IPS-NIHi11 (cell line): ENCODE data around the gene NOL12.
"Not testable (repeated sequence)": the region's sequence is repeated elsewhere in the genome, so short reads cannot be mapped to it uniquely, and the experiment has no call there.

ENCODE experiments used
- DNase-seq: peaks from one replicate; pipeline ENCODE4 v3.0.0; 2012; ENCODE audit warnings: mixed read lengths, low spot score

Gene NOL12

DNA sequence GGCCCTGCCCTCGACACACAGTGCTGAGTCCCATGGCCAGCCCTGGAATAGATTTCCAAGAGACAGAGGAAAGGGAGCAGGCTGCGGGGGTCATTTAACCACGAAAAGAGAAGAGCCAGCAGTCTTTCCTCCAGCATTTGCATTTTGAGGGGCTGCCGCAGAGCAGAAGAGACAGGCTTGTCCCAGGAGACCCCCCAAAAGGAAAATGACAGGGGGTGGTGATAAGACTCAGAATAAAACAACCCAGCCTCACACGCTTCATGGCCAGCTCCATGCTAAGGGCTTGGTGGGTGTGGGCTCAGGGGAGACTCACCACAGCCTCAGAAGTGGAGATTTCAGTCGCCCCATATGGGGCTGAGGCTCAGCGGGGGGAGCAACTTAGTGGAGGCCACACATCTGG is 27.6 kb downstream of the NOL12 start:
- no peak for DNase-seq

DNA sequence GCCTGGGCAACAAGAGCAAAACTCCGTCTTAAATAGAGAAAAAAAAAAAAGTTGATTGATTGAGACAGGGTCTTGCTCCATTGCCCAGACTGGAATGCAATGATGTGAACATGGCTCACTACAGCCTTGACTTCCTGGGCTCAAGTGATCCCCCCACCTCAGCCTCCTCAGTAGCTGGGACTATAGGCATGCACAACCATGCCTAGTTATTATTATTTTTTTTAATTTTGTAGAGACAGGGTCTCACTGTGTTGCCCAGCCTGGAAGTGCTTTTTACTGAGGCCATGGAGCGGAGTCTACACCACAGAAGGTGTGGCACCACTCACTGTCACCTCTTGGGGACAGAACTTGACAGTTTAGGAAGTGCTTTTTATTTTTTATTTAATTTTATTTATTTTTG is 28.5 kb downstream of the NOL12 start:
- no peak for DNase-seq

DNA sequence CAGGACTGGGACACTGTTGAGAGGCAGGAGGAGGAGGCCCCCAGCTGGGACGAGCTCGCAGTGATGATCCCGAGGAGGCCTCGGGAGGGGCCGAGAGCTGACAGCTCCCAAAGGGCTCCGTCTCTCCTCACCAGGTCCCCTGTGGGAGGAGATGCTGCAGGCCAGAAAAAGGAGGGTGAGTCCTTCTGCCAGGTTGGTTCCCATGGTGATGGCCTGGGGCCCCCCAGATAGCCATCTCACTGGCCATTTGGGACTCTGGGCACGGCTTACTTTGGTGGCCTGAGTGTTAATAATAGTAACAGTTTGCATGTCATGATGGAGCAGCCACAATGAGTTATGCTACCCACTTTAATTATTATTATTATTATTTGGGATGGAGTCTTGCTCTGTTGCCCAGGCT is 29.6 kb downstream of the NOL12 start:
- no peak for DNase-seq

DNA sequence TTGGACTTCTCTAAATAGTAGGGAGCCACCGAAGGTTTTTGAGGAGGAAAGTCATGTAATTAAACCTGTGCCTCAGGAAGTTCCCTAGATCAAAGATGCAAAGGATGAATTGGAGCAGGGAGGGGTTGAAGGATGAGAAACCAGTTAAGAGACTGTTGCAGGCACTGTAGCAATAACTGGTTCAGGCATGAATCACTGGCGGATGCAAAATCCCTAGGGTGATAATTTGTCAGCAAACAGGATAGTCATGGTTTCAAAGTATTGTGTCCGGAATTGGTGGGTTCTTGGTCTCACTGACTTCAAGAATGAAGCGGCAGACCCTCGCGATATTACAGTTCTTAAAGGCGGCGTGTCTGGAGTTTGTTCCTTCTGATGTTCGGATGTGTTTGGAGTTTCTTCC is 30.6 kb downstream of the NOL12 start:
- DNase-seq = no peak

- DNase-seq = not testable (repeated sequence)
Observed at GRCh38 chr22:37717235-37717634, 31.1 kb downstream of the NOL12 start.

DNA sequence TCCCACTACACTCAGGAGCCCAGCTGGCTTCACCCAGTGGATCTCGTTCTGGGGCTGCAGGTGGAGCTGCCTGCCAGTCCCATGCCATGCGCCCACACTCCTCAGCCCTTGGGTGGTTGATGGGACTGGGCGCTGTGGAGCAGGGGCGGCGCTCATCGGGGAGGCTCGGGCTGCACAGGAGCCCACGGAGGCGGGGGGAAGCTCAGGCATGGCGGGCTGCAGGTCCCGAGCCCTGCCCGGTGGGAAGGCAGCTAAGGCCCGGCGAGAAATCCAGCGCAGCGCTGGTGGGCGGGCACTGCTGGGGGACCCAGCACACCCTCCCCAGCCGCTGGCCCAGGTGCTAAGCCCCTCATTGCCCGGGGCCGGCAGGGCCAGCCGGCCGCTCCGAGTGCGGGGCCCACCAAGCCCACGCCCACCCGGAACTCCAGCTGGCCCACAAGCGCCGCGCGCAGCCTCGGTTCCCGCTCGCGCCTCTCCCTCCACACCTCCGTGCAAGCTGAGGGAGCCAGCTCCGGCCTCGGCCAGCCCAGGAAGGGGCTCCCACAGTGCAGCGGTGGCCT is 31.7 kb downstream of the NOL12 start:
- DNase-seq = not testable (repeated sequence)

DNA sequence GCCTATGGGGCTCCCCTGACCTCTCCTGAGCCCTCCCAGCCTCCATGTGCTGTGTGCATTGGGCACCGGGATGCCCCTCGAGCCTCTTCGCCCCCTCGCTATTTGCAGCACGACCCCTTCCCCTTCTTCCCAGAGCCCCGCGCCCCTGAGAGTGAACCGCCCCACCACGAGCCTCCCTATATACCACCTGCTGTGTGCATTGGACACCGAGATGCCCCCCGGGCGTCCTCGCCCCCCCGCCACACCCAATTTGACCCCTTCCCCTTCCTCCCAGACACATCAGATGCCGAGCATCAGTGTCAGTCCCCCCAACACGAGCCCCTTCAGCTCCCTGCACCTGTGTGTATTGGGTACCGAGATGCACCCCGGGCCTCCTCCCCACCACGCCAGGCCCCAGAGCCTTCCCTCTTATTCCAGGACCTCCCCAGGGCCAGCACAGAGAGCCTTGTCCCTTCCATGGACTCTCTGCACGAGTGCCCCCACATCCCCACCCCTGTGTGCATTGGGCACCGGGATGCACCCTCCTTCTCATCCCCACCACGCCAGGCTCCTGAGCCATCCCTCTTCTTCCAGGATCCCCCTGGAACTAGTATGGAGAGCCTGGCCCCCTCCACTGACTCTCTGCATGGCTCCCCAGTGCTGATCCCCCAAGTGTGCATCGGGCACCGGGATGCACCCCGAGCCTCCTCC is 39.6 kb downstream of the NOL12 start:
- DNase-seq = no peak

GRCh38 chr22:37726241-37726887 is 40.2 kb downstream of the NOL12 start:
- peak; percentile 39 for DNase-seq

GRCh38 chr22:37728620-37729019 is 42.5 kb downstream of the NOL12 start:
- no peak for DNase-seq

DNA sequence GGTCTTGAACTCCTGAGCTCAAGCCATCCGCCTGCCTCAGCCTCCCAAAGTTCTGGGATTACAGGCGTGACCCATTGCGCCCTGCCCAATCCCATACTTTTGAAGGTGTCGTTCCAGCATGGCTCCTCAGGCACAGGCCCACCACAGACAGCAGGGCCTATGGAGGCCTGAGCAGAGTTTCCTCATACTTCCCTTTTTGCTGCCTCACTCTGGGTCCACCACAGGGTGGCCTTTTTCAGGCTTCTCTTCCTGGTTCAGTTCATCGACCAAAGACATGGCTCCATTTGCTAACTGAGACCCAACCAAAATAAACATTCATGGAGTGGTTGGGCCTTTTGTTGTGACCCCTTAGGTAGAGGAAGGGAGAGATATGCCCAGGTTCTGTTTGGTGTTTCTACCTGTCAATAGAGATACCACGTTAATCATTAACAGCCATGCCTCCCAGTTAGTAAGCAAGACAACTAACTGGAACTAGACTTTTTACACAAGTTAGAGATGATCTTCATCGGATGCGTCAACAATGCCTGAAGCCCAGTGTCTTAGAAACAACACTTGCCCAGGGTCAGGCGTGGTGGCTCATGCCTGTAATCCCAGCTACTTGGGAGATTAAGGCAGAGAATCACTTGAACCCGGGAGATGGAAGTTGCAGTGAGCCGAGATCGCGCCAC is 45.8 kb downstream of the NOL12 start:
- no peak for DNase-seq

- no peak for DNase-seq
Observed at GRCh38 chr22:37732699-37733607, 46.8 kb downstream of the NOL12 start.

DNA sequence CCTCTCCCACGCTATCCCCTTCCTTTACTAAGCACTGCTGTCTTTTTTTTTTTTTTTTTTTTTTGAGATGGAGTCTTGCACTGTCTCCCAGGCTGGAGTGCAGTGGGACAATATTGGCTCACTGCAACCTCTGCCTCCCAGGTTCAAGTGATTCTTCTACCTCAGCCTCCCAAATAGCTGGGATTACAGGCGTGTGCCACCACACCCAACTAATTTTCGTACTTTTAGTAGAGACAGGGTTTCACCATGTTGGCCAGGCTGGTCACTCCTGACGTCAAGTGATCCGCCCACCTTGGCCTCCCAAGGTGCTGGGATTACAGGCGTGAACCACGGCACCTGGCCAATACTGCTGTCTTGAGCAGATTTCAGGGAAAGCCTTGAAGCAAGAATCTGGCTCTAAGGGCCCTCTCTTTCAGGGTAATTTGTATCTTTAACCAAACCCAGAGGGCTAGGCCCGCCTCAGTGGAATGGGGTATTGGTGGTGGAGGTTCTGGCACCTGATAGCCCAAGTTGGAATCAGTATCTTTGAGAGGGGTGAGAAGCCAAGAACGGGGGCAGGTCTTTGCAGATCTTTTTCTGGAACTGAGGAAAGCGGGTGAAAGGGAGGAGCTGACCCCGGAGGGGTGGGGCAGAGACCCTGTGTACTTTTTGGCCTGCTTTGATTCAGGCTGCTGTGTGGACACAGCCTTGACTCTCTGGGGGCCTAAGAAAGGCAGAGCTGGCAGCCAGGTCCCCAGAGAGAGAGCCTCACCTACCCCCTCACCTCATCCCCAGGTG is 47.7 kb downstream of the NOL12 start:
- DNase-seq = no peak

DNA sequence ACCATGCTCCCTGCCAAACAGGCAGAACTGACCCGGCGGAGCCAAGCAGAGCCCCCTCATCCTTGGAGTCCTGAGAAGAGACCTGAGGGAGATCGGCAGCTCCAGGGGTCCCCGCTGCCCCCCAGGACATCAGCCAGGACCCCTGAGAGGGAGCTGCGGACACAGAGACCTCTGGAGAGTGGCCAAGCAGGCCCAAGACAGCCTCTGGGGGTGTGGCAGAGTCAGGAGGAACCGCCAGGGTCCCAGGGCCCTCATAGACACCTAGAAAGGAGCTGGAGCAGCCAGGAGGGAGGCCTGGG is 48.2 kb downstream of the NOL12 start:
- no peak for DNase-seq

DNA sequence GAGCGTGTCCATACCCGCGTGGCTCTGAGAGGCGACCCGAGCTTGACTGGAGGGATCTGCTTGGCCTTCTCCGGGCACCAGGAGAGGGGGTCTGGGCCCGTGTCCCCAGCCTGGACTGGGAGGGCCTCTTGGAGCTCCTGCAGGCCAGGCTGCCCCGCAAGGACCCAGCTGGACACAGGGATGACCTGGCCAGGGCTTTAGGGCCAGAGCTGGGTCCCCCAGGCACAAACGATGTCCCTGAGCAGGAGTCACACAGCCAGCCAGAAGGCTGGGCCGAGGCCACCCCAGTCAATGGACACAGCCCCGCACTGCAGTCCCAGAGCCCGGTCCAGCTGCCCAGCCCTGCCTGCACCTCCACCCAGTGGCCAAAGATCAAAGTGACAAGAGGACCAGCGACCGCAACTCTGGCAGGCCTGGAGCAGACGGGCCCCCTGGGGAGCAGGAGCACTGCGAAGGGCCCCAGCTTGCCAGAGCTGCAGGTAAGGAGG is 48.9 kb downstream of the NOL12 start:
- peak; percentile 91 for DNase-seq

- no peak for DNase-seq
Observed at GRCh38 chr22:37739035-37739434, 52.9 kb downstream of the NOL12 start.

GRCh38 chr22:37739611-37740049 is 53.5 kb downstream of the NOL12 start:
- DNase-seq = no peak

DNA sequence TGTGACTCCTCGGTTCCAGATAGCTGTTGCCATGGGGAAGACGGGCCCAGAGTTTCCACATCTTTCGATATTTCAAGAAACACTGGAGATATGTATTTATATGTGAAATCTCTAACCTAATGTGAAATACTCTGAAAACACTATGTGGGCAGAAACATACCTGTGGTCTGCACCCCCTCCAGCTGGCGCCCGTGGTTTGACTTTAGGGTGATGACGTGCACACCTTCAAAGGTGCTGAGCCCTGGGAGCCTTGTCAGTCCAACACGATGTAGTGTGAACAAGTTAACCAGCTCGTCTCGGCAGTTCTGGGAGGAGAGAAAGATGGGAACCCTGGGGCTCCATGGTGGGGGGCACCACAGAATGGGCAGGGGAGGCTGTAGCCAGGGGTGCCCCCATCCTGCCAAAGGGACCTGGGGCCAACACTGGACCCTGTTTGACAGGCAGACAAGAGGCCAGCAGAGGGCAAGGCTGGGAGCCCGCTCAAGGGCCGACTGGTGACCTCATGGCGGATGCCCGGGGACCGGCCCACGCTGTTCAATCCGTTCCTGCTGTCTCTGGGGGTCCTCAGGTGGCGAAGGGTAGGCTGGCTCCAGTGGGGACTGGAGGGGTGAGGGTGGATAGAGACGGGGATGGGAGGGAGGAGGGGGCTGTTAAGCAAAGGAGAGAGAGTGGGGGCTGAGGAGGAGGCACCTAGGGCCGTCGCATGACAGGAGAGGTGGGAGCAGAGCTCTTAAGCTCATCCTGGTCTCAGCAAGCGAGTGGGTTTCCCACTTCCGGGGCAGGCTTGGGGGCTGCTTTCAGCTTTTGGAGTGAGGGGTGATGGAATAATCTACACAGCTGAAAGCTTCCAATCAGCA is 54.5 kb downstream of the NOL12 start:
- DNase-seq = no peak

GRCh38 chr22:37741312-37741795 is 55.2 kb downstream of the NOL12 start:
- no peak for DNase-seq

DNA sequence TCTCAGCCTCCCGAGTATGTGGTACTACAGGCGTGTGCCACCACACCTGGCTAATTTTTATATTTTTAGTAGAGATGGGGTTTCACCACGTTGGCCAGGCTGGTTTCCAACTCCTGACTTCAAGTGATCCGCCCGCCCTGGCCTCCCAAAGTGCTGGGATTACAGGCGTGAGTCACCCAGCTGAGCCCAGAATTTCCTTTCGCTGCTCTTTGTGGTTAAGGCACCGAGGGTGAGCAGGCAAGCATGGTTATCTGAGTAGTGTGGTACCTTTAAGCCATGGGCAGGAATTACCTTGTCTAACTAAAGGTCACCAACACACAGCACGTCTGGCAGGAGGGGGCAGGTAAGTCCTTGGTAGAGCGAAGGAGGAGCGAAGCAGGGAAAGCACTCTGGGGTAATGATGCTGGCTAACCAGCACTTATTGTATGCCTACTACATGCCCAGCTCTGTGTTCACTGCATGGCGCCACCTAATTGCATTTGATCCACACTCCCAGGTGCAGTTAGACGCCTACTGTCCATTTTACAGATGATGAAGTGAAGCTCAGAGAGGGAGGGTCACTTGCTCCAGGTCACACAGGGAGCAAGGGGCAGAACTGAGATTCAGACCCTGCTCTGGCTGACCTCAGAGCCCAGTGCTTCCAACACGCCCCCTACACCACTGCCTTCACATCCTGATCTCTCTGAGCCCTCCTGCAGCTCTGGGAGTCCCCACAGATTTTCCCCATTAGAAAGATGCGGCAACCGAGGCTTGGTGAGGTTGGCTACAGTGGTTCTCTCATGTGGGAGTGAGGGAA is 56.4 kb downstream of the NOL12 start:
- no peak for DNase-seq
